Measurements from ENCODE around the gene TRIM65. TPM values are rescaled to one million over a fixed set of nuclear protein-coding genes. Genes with fewer than 3 reads are reported as not detected.

Gene TRIM65
- total and polyA plus RNA-seq, 2 of the 13 experiments (the other 11 are each of a cell fraction or from before 2014, with no cell fraction given): 10.3 to 22.4 TPM

- TF ChIP-seq TBP (CRISPR knock-in tag; IDR thresholded peaks at IDR 0.05): no peak
- TF ChIP-seq ZNF83 (CRISPR knock-in tag; IDR thresholded peaks at IDR 0.05; ENCODE audit: borderline replicate concordance): peak; percentile 71; the same call in 1 of the 2 replicates
- TF ChIP-seq SCMH1 (CRISPR knock-in tag; IDR thresholded peaks at IDR 0.05; ENCODE audit: borderline replicate concordance): no peak
- TF ChIP-seq, protein P1, sequence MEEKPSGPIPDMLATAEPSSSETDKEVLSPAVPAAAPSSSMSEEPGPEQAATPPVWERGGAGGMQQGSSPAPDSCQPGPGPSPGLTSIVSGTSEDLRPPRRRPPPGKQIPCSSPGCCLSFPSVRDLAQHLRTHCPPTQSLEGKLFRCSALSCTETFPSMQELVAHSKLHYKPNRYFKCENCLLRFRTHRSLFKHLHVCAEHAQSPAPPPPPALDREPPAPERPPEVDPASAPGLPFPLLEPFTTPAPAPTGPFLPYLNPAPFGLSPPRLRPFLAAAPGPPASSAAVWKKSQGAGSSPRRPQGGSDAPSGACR (CRISPR knock-in tag; IDR thresholded peaks at IDR 0.05): no peak
- no peak for TF ChIP-seq ZNF34 (CRISPR knock-in tag; IDR thresholded peaks at IDR 0.05; ENCODE audit: borderline replicate concordance)
- TF ChIP-seq, protein P2, sequence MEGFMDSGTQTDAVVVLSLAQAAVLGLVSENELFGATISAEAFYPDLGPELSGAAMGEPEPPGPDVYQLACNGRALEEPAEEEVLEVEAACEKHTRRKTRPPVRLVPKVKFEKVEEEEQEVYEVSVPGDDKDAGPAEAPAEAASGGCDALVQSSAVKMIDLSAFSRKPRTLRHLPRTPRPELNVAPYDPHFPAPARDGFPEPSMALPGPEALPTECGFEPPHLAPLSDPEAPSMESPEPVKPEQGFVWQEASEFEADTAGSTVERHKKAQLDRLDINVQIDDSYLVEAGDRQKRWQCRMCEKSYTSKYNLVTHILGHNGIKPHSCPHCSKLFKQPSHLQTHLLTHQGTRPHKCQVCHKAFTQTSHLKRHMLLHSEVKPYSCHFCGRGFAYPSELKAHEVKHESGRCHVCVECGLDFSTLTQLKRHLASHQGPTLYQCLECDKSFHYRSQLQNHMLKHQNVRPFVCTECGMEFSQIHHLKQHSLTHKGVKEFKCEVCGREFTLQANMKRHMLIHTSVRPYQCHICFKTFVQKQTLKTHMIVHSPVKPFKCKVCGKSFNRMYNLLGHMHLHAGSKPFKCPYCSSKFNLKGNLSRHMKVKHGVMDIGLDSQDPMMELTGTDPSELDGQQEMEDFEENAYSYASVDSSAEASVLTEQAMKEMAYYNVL (CRISPR knock-in tag; IDR thresholded peaks at IDR 0.05; ENCODE audit: borderline replicate concordance): no peak; the same call in 1 of the 2 replicates
- peak; percentile 90 for TF ChIP-seq YY1 (IDR thresholded peaks at IDR 0.05; ENCODE audit: insufficient read depth, insufficient replicate concordance, low read depth, low read length)
- no peak for TF ChIP-seq IRF1 (CRISPR knock-in tag; IDR thresholded peaks at IDR 0.05; ENCODE audit: low read depth)
- TF ChIP-seq ZNF766 (CRISPR knock-in tag; IDR thresholded peaks at IDR 0.05; ENCODE audit: borderline replicate concordance): 0 out of 2 replicates have a peak, but pooled peaks have one; percentile 70
- no peak; the same call in none of the 2 replicates for TF ChIP-seq BHLHE40 (IDR thresholded peaks at IDR 0.05; ENCODE audit: low read length)
- 0 out of 2 replicates have a peak, but pooled peaks have one; percentile 21 for TF ChIP-seq ZBTB34 (CRISPR knock-in tag; IDR thresholded peaks at IDR 0.05)
- no peak for TF ChIP-seq PHF5A (CRISPR knock-in tag; IDR thresholded peaks at IDR 0.05; ENCODE audit: low read depth, unreplicated experiment)
- TF ChIP-seq TGIF2 (CRISPR knock-in tag; IDR thresholded peaks at IDR 0.05): peak; percentile 30; the same call in 1 of the 2 replicates
- TF ChIP-seq SETDB1 (CRISPR knock-in tag; IDR thresholded peaks at IDR 0.05; ENCODE audit: borderline replicate concordance): no peak
- TF ChIP-seq ZNF704 (CRISPR knock-in tag; IDR thresholded peaks at IDR 0.05; ENCODE audit: borderline replicate concordance): 0 out of 2 replicates have a peak, but pooled peaks have one; percentile 50
- TF ChIP-seq KDM4B (CRISPR knock-in tag; IDR thresholded peaks at IDR 0.05): no peak
- TF ChIP-seq ZNF839 (CRISPR knock-in tag; IDR thresholded peaks at IDR 0.05; ENCODE audit: borderline replicate concordance): no peak; the same call in 1 of the 2 replicates
- no peak for TF ChIP-seq SMC3 (IDR thresholded peaks at IDR 0.05; ENCODE audit: low read length)
- TF ChIP-seq ZNF746 (CRISPR knock-in tag; IDR thresholded peaks at IDR 0.05): no peak
- TF ChIP-seq DMTF1 (CRISPR knock-in tag; IDR thresholded peaks at IDR 0.05): no peak
These were observed at the start of gene TRIM65 (continued) for GRCh38 chr17:75896415-75897159.

Data from HepG2 (cell line).